Mucosa of gallbladder (tissue), 1 donor: Measurements from ENCODE around the gene TBC1D4. TPM values are rescaled to one million over a fixed set of nuclear protein-coding genes. Genes with fewer than 3 reads are reported as not detected.

ENCODE experiments used
- DNase-seq: peaks from one replicate; pipeline ENCODE4 v3.0.0-alpha.2; 2020; ENCODE audit warnings: low spot score
- total RNA-seq: library from RNA; stranded (reverse); gene quantifications from one replicate; pipeline ENCODE4 v1.2.1, GENCODE V29; 2021
- donor health status: DM: no; HTN: no; CAD: no.

The TBC1D4 gene
- total RNA-seq, 1 donor from 2014 or later, result 36.6 TPM

- no peak for DNase-seq
Observed at GRCh38 chr13:75385708-75386083, 96.3 kb downstream of the TBC1D4 start.

- DNase-seq, result no peak
Observed at GRCh38 chr13:75384879-75385707, 96.9 kb downstream of the TBC1D4 start.

- DNase-seq, result no peak
Observed at GRCh38 chr13:75383064-75383715, 98.8 kb downstream of the TBC1D4 start.

- DNase-seq, result no peak
Observed at GRCh38 chr13:75378301-75378700, 103.7 kb downstream of the TBC1D4 start.

- no peak for DNase-seq
Observed at GRCh38 chr13:75376792-75377402, 105.1 kb downstream of the TBC1D4 start.

- no peak for DNase-seq
Observed at GRCh38 chr13:75375329-75375728, 106.6 kb downstream of the TBC1D4 start.

- DNase-seq, result no peak
Observed at GRCh38 chr13:75373988-75374387, 108.0 kb downstream of the TBC1D4 start.

GRCh38 chr13:75372923-75373841, 108.8 kb downstream of the TBC1D4 start:
- DNase-seq, result no peak

- no peak for DNase-seq
Observed at GRCh38 chr13:75372517-75372916, 109.5 kb downstream of the TBC1D4 start.

- no peak for DNase-seq
Observed at GRCh38 chr13:75371203-75371602, 110.8 kb downstream of the TBC1D4 start.

- DNase-seq, result no peak
Observed at GRCh38 chr13:75370774-75371173, 111.2 kb downstream of the TBC1D4 start.

GRCh38 chr13:75369981-75370380, 112.0 kb downstream of the TBC1D4 start:
- DNase-seq, result no peak

GRCh38 chr13:75368167-75368566, 113.8 kb downstream of the TBC1D4 start:
- DNase-seq, result no peak

GRCh38 chr13:75366380-75367280, 115.3 kb downstream of the TBC1D4 start:
- no peak for DNase-seq

GRCh38 chr13:75365724-75366173, 116.2 kb downstream of the TBC1D4 start:
- no peak for DNase-seq

- no peak for DNase-seq
Observed at GRCh38 chr13:75364131-75364713, 117.7 kb downstream of the TBC1D4 start.

GRCh38 chr13:75363371-75363770, 118.6 kb downstream of the TBC1D4 start:
- no peak for DNase-seq

- DNase-seq, result no peak
Observed at GRCh38 chr13:75362026-75362425, 119.9 kb downstream of the TBC1D4 start.

GRCh38 chr13:75360170-75360569, 121.8 kb downstream of the TBC1D4 start:
- no peak for DNase-seq

- DNase-seq, result no peak
Observed at GRCh38 chr13:75359266-75359665, 122.7 kb downstream of the TBC1D4 start.
